NCI-H146 treated with DMSO at 0.1 percent for 48 hours (cell line): ENCODE data around the gene NELL1.
A peak's percentile ranks its signal among the peaks of the same experiment; 100 is the strongest.

Experiments
- DNase-seq: peaks from one replicate; lab custom pipeline; 2025; ENCODE audit not compliant: unreplicated experiment; lab: John Stamatoyannopoulos, UW

NELL1 gene

GRCh38 chr11:21546703-21547102 lies 877.3 kb downstream of the NELL1 start:
- DNase-seq, result no peak

GRCh38 chr11:21552911-21553310 lies 883.5 kb downstream of the NELL1 start:
- peak; percentile 39 for DNase-seq

GRCh38 chr11:21553795-21554194 lies 884.4 kb downstream of the NELL1 start:
- no peak for DNase-seq

- no peak for DNase-seq
Measured at GRCh38 chr11:21554284-21554683, 884.9 kb downstream of the NELL1 start.

- DNase-seq, result peak; percentile 73
Measured at GRCh38 chr11:21556926-21557325, 887.5 kb downstream of the NELL1 start.

- DNase-seq, result peak; percentile 43
Measured at GRCh38 chr11:21560466-21560975, 891.1 kb downstream of the NELL1 start.

GRCh38 chr11:21561581-21561980 lies 892.2 kb downstream of the NELL1 start:
- no peak for DNase-seq

GRCh38 chr11:21564095-21564494 lies 894.7 kb downstream of the NELL1 start:
- no peak for DNase-seq

- DNase-seq, result no peak
Measured at GRCh38 chr11:21564833-21565682, 895.7 kb downstream of the NELL1 start.

GRCh38 chr11:21566521-21567117 lies 897.2 kb downstream of the NELL1 start:
- DNase-seq, result no peak

- DNase-seq, result peak; percentile 52
Measured at GRCh38 chr11:21567645-21568290, 898.4 kb downstream of the NELL1 start.

- DNase-seq, result no peak
Measured at GRCh38 chr11:21572210-21572609, 902.8 kb downstream of the NELL1 start.

- DNase-seq, result no peak
Measured at GRCh38 chr11:21582791-21583190, 913.4 kb downstream of the NELL1 start.

GRCh38 chr11:21588754-21589153 lies 919.4 kb downstream of the NELL1 start:
- no peak for DNase-seq

- DNase-seq, result no peak
Measured at GRCh38 chr11:21602699-21603098, 933.3 kb downstream of the NELL1 start.

GRCh38 chr11:21603886-21604285 lies 934.5 kb downstream of the NELL1 start:
- peak; percentile 53 for DNase-seq

GRCh38 chr11:21604564-21604963 lies 935.2 kb downstream of the NELL1 start:
- DNase-seq, result no peak

GRCh38 chr11:21612326-21612725 lies 942.9 kb downstream of the NELL1 start:
- no peak for DNase-seq

GRCh38 chr11:21614961-21615360 lies 945.6 kb downstream of the NELL1 start:
- DNase-seq, result no peak

GRCh38 chr11:21615955-21616371 lies 946.6 kb downstream of the NELL1 start:
- DNase-seq, result no peak

GRCh38 chr11:21622566-21622965 lies 953.2 kb downstream of the NELL1 start:
- no peak for DNase-seq

- no peak for DNase-seq
Measured at GRCh38 chr11:21622995-21623394, 953.6 kb downstream of the NELL1 start.
